CD14-positive monocyte (primary cell): ENCODE data around the gene CDC42EP2. TPM values are rescaled to one million over a fixed set of nuclear protein-coding genes. Genes with fewer than 3 reads are reported as not detected.

Experiments used
- DNase-seq, 3 donors: peaks; one replicate each; pipeline ENCODE4 v3.0.0-alpha.2; 2011 to 2022
- H2AFZ ChIP-seq: 2 replicates; pipeline ENCODE4 v1.6.0; 2012; ENCODE audit warnings: mild to moderate bottlenecking, low read depth, low read length, inconsistent platforms; ENCODE audit not compliant: insufficient read depth, poor library complexity, severe bottlenecking
- H3K27ac ChIP-seq, 2 donors: 1 replicate in 1 of 2; 2 replicates in 1 of 2; pipeline ENCODE4 v1.5.1; 2012 to 2013; ENCODE audit warnings: low read length in 2 of 2, control low read depth in 1 of 2, inconsistent platforms in 1 of 2, low read depth in 1 of 2, mild to moderate bottlenecking in 1 of 2
- H3K27me3 ChIP-seq, 2 donors: one replicate each; pipeline versions ENCODE4 v1.6.0 to v1.6.1; 2011 to 2013; ENCODE audit warnings: low read length in 2 of 2; ENCODE audit not compliant: control insufficient read depth in 2 of 2, insufficient read depth in 2 of 2
- H3K36me3 ChIP-seq, 2 donors: replicated peaks in 1 of 2; 1 replicate in 1 of 2; 2 replicates in 1 of 2; pipeline versions ENCODE4 v1.5.1 to v1.6.1; 2012 to 2013; ENCODE audit warnings: low read length in 2 of 2, control low read depth in 1 of 2, inconsistent platforms in 1 of 2, mild to moderate bottlenecking in 1 of 2; ENCODE audit not compliant: insufficient read depth in 2 of 2, control insufficient read depth in 1 of 2
- H3K4me1 ChIP-seq, 2 donors: 1 replicate in 1 of 2; 2 replicates in 1 of 2; pipeline versions ENCODE4 v1.5.1 to v1.6.1; 2012 to 2013; ENCODE audit warnings: low read length in 2 of 2, control low read depth in 1 of 2, inconsistent platforms in 1 of 2, mild to moderate bottlenecking in 1 of 2, moderate library complexity in 1 of 2; ENCODE audit not compliant: insufficient read depth in 2 of 2, control insufficient read depth in 1 of 2
- H3K4me2 ChIP-seq: replicated peaks from 2 replicates; pipeline ENCODE3; 2012; ENCODE audit warnings: low read length, moderate library complexity, mild to moderate bottlenecking; ENCODE audit not compliant: poor library complexity, severe bottlenecking; ENCODE audit errors: extremely low read depth
- H3K4me3 ChIP-seq, 3 experiments: fragments of 200-600 bp in 1 of 3; sonication (generic) in 1 of 3; replicated peaks in 1 of 3; 1 replicate in 2 of 3; 2 replicates in 1 of 3; pipeline ENCODE4 v1.5.1; 2011 to 2013; ENCODE audit warnings: low read length in 3 of 3, mild to moderate bottlenecking in 3 of 3, control low read depth in 2 of 3, low read depth in 2 of 3, inconsistent platforms in 1 of 3, moderate library complexity in 1 of 3
- H3K79me2 ChIP-seq: 2 replicates; pipeline ENCODE4 v1.6.0; 2012; ENCODE audit warnings: mild to moderate bottlenecking, control low read depth, inconsistent platforms, low read length, moderate library complexity; ENCODE audit not compliant: insufficient read depth
- H3K9ac ChIP-seq: 2 replicates; pipeline ENCODE4 v1.6.0; 2017; ENCODE audit warnings: low read length, mild to moderate bottlenecking; ENCODE audit not compliant: insufficient read depth, poor library complexity, severe bottlenecking
- H3K9me3 ChIP-seq, 2 donors: replicated peaks in 1 of 2; 1 replicate in 1 of 2; 2 replicates in 1 of 2; pipeline versions ENCODE4 v1.5.1 to v1.6.1; 2012 to 2013; ENCODE audit warnings: low read length in 2 of 2, control low read depth in 1 of 2; ENCODE audit not compliant: control insufficient read depth in 1 of 2, insufficient read depth in 1 of 2
- H4K20me1 ChIP-seq: 2 replicates; pipeline ENCODE4 v1.6.0; 2012; ENCODE audit warnings: mild to moderate bottlenecking, low read length, control low read depth, moderate library complexity; ENCODE audit not compliant: insufficient read depth
- H3K27ac Mint-ChIP-seq, 7 donors: one replicate each; pipeline ENCODE4 v1.8.0; 2020; ENCODE audit warnings: mild to moderate bottlenecking in 7 of 7, mixed read lengths in 7 of 7, moderate library complexity in 6 of 7, inconsistent platforms in 2 of 7
- H3K27me3 Mint-ChIP-seq, 3 donors: one replicate each; pipeline ENCODE4 v1.8.0; 2021 to 2022; ENCODE audit warnings: low read depth in 3 of 3, mild to moderate bottlenecking in 3 of 3, mixed read lengths in 3 of 3, moderate library complexity in 3 of 3, inconsistent platforms in 1 of 3
- H3K36me3 Mint-ChIP-seq, 2 donors: one replicate each; pipeline ENCODE4 v1.8.0; 2020; ENCODE audit warnings: mixed read lengths in 2 of 2, inconsistent platforms in 1 of 2, mild to moderate bottlenecking in 1 of 2
- H3K4me1 Mint-ChIP-seq: one replicate; pipeline ENCODE4 v1.8.0; 2020; ENCODE audit warnings: mild to moderate bottlenecking, mixed read lengths
- H3K4me3 Mint-ChIP-seq, 2 donors: one replicate each; pipeline ENCODE4 v1.8.0; 2020; ENCODE audit warnings: mild to moderate bottlenecking in 2 of 2, mixed read lengths in 2 of 2, moderate library complexity in 1 of 2
- H3K9me3 Mint-ChIP-seq, 7 donors: one replicate each; pipeline ENCODE4 v1.8.0; 2020 to 2022; ENCODE audit warnings: mixed read lengths in 7 of 7, mild to moderate bottlenecking in 6 of 7, moderate library complexity in 6 of 7, inconsistent platforms in 2 of 7
- WGBS: methylation state at CpG from one replicate; pipeline ENCODE4 v1.1.5; 2013; ENCODE audit warnings: missing lambda C conversion rate; ENCODE audit not compliant: insufficient coverage; 5-methylcytosine and 5-hydroxymethylcytosine counted together
- intact Hi-C, 2 donors: fragments of 100-400 bp; cut with micrococcal nuclease; formaldehyde crosslinking; loops; one replicate each; pipeline versions ENCODE4 v1.15.0 to v1.15.1; 2023
- polyA plus RNA-seq, 3 donors: library from polyadenylated mRNA; depleted of rRNA in 1 of 3; unstranded in 2 of 3; stranded (reverse) in 1 of 3; fragments of 300-500 nt in 2 of 3; fragments of >200 nt in 1 of 3; fragmentation: Illumina TruSeq in 2 of 3; gene quantifications; 1 replicate in 2 of 3; 2 replicates in 1 of 3; pipeline ENCODE4 v1.2.3, GENCODE V29; 2012 to 2021
- TF ChIP-seq, protein P1 (sequence below): fragments of 200-600 bp; IDR thresholded peaks from one replicate; pipeline ENCODE4 v1.8.0; 2022; ENCODE audit warnings: antibody characterized with exemption, mild to moderate bottlenecking

CDC42EP2 gene
- polyA plus RNA-seq, 3 donors, result 5.4 to 15.6 (median 10.1) TPM

DNA sequence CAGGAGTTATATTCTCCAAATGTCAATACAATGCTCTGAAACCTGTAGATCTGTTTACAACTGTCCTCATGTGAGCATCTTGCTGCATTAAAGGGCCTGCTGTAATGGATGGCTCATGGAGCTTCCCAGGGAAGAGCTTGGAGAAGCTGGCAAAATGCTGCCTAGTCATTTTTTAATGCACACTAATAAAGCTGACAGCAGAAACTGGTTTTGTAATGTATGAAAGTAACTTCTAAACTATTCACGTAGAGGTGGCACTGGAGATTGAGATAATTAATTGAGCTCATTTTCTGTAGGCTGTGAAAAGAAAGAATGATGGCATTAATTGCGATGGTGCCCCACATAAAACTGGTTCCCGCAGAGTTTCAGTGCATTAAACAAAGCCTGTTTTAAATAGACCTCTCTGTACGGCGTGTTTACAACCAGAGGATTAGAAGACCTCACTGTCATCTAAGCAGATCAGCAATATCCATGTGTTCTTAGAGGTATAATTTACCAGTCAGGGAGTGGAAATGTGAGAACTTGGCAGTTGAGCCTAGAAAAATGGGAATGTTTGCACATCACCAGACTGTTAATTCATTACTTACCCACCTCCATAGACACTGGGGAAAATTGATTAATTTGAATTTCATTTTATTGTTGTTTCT, 36.9 kb upstream of the CDC42EP2 start:
- Mint-ChIP-seq H3K36me3 (peaks cover 53 to 54% of the 10 kb centered on the region in 2 donors), H3K4me1 (peaks cover 26% of the 10 kb centered on the region), H3K27me3 (peaks cover 0 to 2% (median 0%) of the 10 kb centered on the region in 3 donors), H3K9me3 (no peaks in the 10 kb centered on the region), H3K27ac (no peak overlapping the region), H3K4me3 (no peak overlapping the region)
- H3K36me3 ChIP-seq, result peaks cover 30 to 51% of the 10 kb centered on the region in 2 donors
- intact Hi-C loops, result loop anchor here in 1 of 2 donors (5.0 kb wide), 1 partner anchor 55 kb away; the partner anchor contains the start of gene DPF2
- no peak overlapping the region for H3K4me2 ChIP-seq
- no peaks in the 10 kb centered on the region for H4K20me1 ChIP-seq
- H3K9ac ChIP-seq, result no peak overlapping the region
- H3K27ac ChIP-seq, result no peak overlapping the region
- H3K9me3 ChIP-seq, result no peaks in the 10 kb centered on the region
- DNase-seq, result no peak
- WGBS, result 100% methylated on average over 3 of the region's 5 CpGs
- no peak overlapping the region for H3K4me3 ChIP-seq
- TF ChIP-seq, protein P1, sequence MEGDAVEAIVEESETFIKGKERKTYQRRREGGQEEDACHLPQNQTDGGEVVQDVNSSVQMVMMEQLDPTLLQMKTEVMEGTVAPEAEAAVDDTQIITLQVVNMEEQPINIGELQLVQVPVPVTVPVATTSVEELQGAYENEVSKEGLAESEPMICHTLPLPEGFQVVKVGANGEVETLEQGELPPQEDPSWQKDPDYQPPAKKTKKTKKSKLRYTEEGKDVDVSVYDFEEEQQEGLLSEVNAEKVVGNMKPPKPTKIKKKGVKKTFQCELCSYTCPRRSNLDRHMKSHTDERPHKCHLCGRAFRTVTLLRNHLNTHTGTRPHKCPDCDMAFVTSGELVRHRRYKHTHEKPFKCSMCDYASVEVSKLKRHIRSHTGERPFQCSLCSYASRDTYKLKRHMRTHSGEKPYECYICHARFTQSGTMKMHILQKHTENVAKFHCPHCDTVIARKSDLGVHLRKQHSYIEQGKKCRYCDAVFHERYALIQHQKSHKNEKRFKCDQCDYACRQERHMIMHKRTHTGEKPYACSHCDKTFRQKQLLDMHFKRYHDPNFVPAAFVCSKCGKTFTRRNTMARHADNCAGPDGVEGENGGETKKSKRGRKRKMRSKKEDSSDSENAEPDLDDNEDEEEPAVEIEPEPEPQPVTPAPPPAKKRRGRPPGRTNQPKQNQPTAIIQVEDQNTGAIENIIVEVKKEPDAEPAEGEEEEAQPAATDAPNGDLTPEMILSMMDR, result no peak
- no peaks in the 10 kb centered on the region for H3K27me3 ChIP-seq
- H3K79me2 ChIP-seq, result no peaks in the 10 kb centered on the region
- no peak overlapping the region for H2AFZ ChIP-seq
- H3K4me1 ChIP-seq, result peaks cover 20 to 27% of the 10 kb centered on the region in 2 donors

DNA sequence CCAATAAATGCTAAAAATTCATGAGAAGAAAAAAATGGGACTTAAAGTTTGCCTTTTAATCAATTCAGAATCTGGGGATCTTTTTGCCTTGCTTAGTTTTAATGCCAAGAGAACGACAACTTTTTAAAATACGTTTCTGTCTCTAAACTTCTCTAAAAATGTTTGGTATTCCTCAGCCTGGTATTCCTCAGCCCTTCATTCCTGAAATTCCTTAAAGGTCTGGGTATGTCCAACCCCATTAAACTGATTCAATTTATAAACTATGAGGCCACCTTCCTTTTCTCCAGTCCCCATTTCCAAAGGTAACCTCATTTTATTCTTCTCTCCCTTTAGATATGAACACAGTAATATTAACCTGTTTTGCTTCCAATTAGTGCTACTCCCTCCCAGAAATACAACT, 36.3 kb upstream of the CDC42EP2 start:
- H3K36me3 Mint-ChIP-seq, result peaks cover 49 to 51% of the 10 kb centered on the region in 2 donors
- no peaks in the 10 kb centered on the region for H3K9me3 Mint-ChIP-seq
- no peak overlapping the region for H3K4me3 ChIP-seq
- peaks cover 26 to 32% of the 10 kb centered on the region in 2 donors for H3K4me1 ChIP-seq
- TF ChIP-seq, protein P1, result no peak
- intact Hi-C loops, result loop anchor here in 1 of 2 donors (5.0 kb wide), 1 partner anchor 54 kb away; the partner anchor contains the start of gene DPF2
- H3K9ac ChIP-seq, result no peak overlapping the region
- H3K4me1 Mint-ChIP-seq, result peaks cover 27% of the 10 kb centered on the region
- 94% methylated on average over 2 of the region's 2 CpGs for WGBS
- no peaks in the 10 kb centered on the region for H3K9me3 ChIP-seq
- H3K36me3 ChIP-seq, result peaks cover 30 to 52% of the 10 kb centered on the region in 2 donors
- H2AFZ ChIP-seq, result no peak overlapping the region
- no peak overlapping the region for H3K4me3 Mint-ChIP-seq
- no peaks in the 10 kb centered on the region for H4K20me1 ChIP-seq
- no peak for DNase-seq
- no peaks in the 10 kb centered on the region for H3K27me3 ChIP-seq
- H3K4me2 ChIP-seq, result no peak overlapping the region
- H3K79me2 ChIP-seq, result no peaks in the 10 kb centered on the region
- H3K27me3 Mint-ChIP-seq, result peaks cover 0 to 2% (median 0%) of the 10 kb centered on the region in 3 donors
- H3K27ac ChIP-seq, result no peak overlapping the region
- H3K27ac Mint-ChIP-seq, result peak overlapping the region in 1 of 7 donors; percentile 26
